ENCODE results near the gene FAM13C. TPM values are rescaled to one million over a fixed set of nuclear protein-coding genes. Genes with fewer than 3 reads are reported as not detected.

The FAM13C gene
- total RNA-seq, 1 experiment from 2014 or later, result 0.07 TPM

GRCh38 chr10:59279476-59279875, 82.9 kb downstream of the FAM13C start:
- intact Hi-C loops (cut with micrococcal nuclease), result no loop called here
- Histone ChIP-seq H3K4me3 (ENCODE audit: low read length) (no peak overlapping the region), H3K27ac (ENCODE audit: low read length) (no peak overlapping the region), H3K79me2 (ENCODE audit: low read length) (no peaks in the 10 kb centered on the region), H3K4me2 (ENCODE audit: low read length) (no peak overlapping the region), H3F3A (ENCODE audit: low read length, unreplicated experiment) (no peaks in the 10 kb centered on the region), H3K9ac (ENCODE audit: low read length) (no peak overlapping the region), H3K9me3 (ENCODE audit: low read length) (no peaks in the 10 kb centered on the region), H3K36me3 (ENCODE audit: low read depth, low read length) (no peaks in the 10 kb centered on the region), H3K9me2 (replicated peaks; ENCODE audit: low read length) (no peaks in the 10 kb centered on the region), H2AFZ (ENCODE audit: low read length) (no peak overlapping the region), H3K27me3 (ENCODE audit: low read length) (peaks cover 6% of the 10 kb centered on the region; the same call in 1 of the 2 replicates), H4K20me1 (ENCODE audit: low read length) (no peaks in the 10 kb centered on the region), H3K4me1 (ENCODE audit: insufficient read depth, low read length) (peaks cover 9% of the 10 kb centered on the region)
- ATAC-seq, result no peak
- no TSS peak for BruUV-seq (replicated peaks)
- CTCF ChIA-PET, result no interaction called here
- TF ChIP-seq CTCF (conservative IDR thresholded peaks at IDR 0.05; ENCODE audit: low read depth, low read length), result no peak
- TF ChIP-seq EZH2phosphoT487 (IDR thresholded peaks at IDR 0.05; ENCODE audit: borderline replicate concordance, low read length), result no peak
- TF ChIP-seq EZH2 (IDR thresholded peaks at IDR 0.05; ENCODE audit: low read length, unreplicated experiment), result no peak
- POLR2A ChIA-PET (ENCODE audit: unreplicated experiment), result no interaction called here
- no peak for DNase-seq

GRCh38 chr10:59276919-59277318, 85.4 kb downstream of the FAM13C start:
- Histone ChIP-seq H3K36me3 (ENCODE audit: low read depth, low read length) (no peaks in the 10 kb centered on the region), H3K9ac (ENCODE audit: low read length) (no peak overlapping the region), H3K4me3 (ENCODE audit: low read length) (no peak overlapping the region), H3K27me3 (ENCODE audit: low read length) (peaks cover 20% of the 10 kb centered on the region), H3K4me1 (ENCODE audit: insufficient read depth, low read length) (no peaks in the 10 kb centered on the region), H3K9me2 (replicated peaks; ENCODE audit: low read length) (no peaks in the 10 kb centered on the region), H3K79me2 (ENCODE audit: low read length) (no peaks in the 10 kb centered on the region), H3K4me2 (ENCODE audit: low read length) (no peak overlapping the region), H3K9me3 (ENCODE audit: low read length) (no peaks in the 10 kb centered on the region), H2AFZ (ENCODE audit: low read length) (no peak overlapping the region), H4K20me1 (ENCODE audit: low read length) (no peaks in the 10 kb centered on the region), H3F3A (ENCODE audit: low read length, unreplicated experiment) (no peaks in the 10 kb centered on the region), H3K27ac (ENCODE audit: low read length) (no peak overlapping the region)
- TF ChIP-seq CTCF (conservative IDR thresholded peaks at IDR 0.05; ENCODE audit: low read depth, low read length), result no peak
- no peak for TF ChIP-seq EZH2phosphoT487 (IDR thresholded peaks at IDR 0.05; ENCODE audit: borderline replicate concordance, low read length)
- no peak for TF ChIP-seq EZH2 (IDR thresholded peaks at IDR 0.05; ENCODE audit: low read length, unreplicated experiment)
- DNase-seq, result no peak
- ATAC-seq, result no peak
- intact Hi-C loops (cut with micrococcal nuclease), result no loop called here
- BruUV-seq (replicated peaks), result no TSS peak
- CTCF ChIA-PET, result no interaction called here
- POLR2A ChIA-PET (ENCODE audit: unreplicated experiment), result no interaction called here

DNA sequence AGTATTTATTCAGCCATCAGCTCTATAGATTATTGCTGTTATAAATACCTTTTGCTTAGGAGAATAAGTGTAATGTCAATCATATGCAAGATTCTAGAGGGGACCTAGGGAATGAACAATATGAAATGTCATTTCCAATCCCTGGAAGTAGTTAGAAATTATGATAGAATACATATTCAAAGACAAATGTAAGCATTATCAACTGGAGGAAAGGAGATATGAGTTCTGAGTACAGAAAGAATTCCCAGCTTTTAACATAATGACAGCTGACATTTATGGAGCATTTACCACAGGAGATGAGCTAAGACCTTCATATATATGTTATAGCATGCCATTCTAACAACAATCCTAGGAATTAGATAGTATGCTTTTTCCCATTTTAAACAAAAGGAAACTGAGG, 86.2 kb downstream of the FAM13C start:
- no TSS peak for BruUV-seq (replicated peaks)
- DNase-seq, result no peak
- Histone ChIP-seq H3K4me1 (ENCODE audit: insufficient read depth, low read length) (no peaks in the 10 kb centered on the region), H3K4me2 (ENCODE audit: low read length) (no peak overlapping the region), H3K27me3 (ENCODE audit: low read length) (peaks cover 24% of the 10 kb centered on the region), H3K9me2 (replicated peaks; ENCODE audit: low read length) (no peaks in the 10 kb centered on the region), H3K9ac (ENCODE audit: low read length) (no peak overlapping the region), H4K20me1 (ENCODE audit: low read length) (no peaks in the 10 kb centered on the region), H3K4me3 (ENCODE audit: low read length) (no peak overlapping the region), H2AFZ (ENCODE audit: low read length) (no peak overlapping the region), H3F3A (ENCODE audit: low read length, unreplicated experiment) (no peaks in the 10 kb centered on the region), H3K27ac (ENCODE audit: low read length) (no peak overlapping the region), H3K79me2 (ENCODE audit: low read length) (no peaks in the 10 kb centered on the region), H3K9me3 (ENCODE audit: low read length) (no peaks in the 10 kb centered on the region), H3K36me3 (ENCODE audit: low read depth, low read length) (no peaks in the 10 kb centered on the region)
- ChIA-PET POLR2A (ENCODE audit: unreplicated experiment) (no interaction called here), CTCF (no interaction called here)
- no peak for ATAC-seq
- intact Hi-C loops (cut with micrococcal nuclease), result no loop called here
- TF ChIP-seq EZH2phosphoT487 (IDR thresholded peaks at IDR 0.05; ENCODE audit: borderline replicate concordance, low read length), result no peak
- TF ChIP-seq CTCF (conservative IDR thresholded peaks at IDR 0.05; ENCODE audit: low read depth, low read length), result no peak
- no peak for TF ChIP-seq EZH2 (IDR thresholded peaks at IDR 0.05; ENCODE audit: low read length, unreplicated experiment)

Measured in PC-3 (cell line).